MG63 (cell line): ENCODE measurements around the gene KAT2B. TPM values are rescaled to one million over a fixed set of nuclear protein-coding genes. Genes with fewer than 3 reads are reported as not detected.
"Not testable (repeated sequence)": the region's sequence is repeated elsewhere in the genome, so short reads cannot be mapped to it uniquely, and the experiment has no call there.

ENCODE experiments used
- DNase-seq: peaks from one replicate; pipeline ENCODE4 v3.0.0-alpha.2; 2020
- H3K27me3 ChIP-seq: fragments of 250-450 bp; sonication (Bioruptor Pico); 2 replicates; pipeline ENCODE4 v1.5.1; 2020; ENCODE audit warnings: mild to moderate bottlenecking, moderate library complexity
- H3K36me3 ChIP-seq: fragments of 250-450 bp; sonication (Bioruptor Pico); 2 replicates; pipeline ENCODE4 v1.5.1; 2020; ENCODE audit warnings: mild to moderate bottlenecking, moderate library complexity
- H3K4me3 ChIP-seq: fragments of 250-450 bp; sonication (Bioruptor Pico); 2 replicates; pipeline ENCODE4 v1.5.1; 2020; ENCODE audit warnings: mild to moderate bottlenecking, moderate library complexity
- H3K9me3 ChIP-seq: fragments of 250-450 bp; sonication (Bioruptor Pico); 2 replicates; pipeline ENCODE4 v1.5.1; 2020; ENCODE audit warnings: mild to moderate bottlenecking, moderate library complexity
- total RNA-seq: library from RNA; depleted of rRNA; stranded (reverse); fragments of >200 nt; shearing (Covaris generic); gene quantifications from 2 replicates; pipeline ENCODE4 v1.2.3, GENCODE V29; 2014; ENCODE audit warnings: low replicate concordance; rRNA removed

The KAT2B gene
- total RNA-seq: 5.6 and 10.8 TPM in 2 replicates

GRCh38 chr3:20039765-20040547 lies at the start of gene KAT2B:
KAT2B (plus strand) TSS chr3:20040446; CDS start chr3:20040478, 32 bp downstream.
- Histone ChIP-seq H3K36me3 (no peaks in the 10 kb centered on the region), H3K27me3 (no peaks in the 10 kb centered on the region), H3K4me3 (peak within 1 kb of the TSS; percentile 60), H3K9me3 (no peaks in the 10 kb centered on the region)
- DNase-seq: peak; percentile 65

- Histone ChIP-seq H3K36me3 (no peaks in the 10 kb centered on the region), H3K4me3 (no peak overlapping the region), H3K27me3 (no peaks in the 10 kb centered on the region), H3K9me3 (no peaks in the 10 kb centered on the region)
- DNase-seq: no peak
Measured at GRCh38 chr3:19994796-19995195, 45.5 kb upstream of the KAT2B start.

GRCh38 chr3:19997502-19997901 lies 42.7 kb upstream of the KAT2B start:
- Histone ChIP-seq H3K36me3 (no peaks in the 10 kb centered on the region), H3K9me3 (no peaks in the 10 kb centered on the region), H3K27me3 (no peaks in the 10 kb centered on the region), H3K4me3 (no peak overlapping the region)
- no peak for DNase-seq

GRCh38 chr3:20001932-20002331 lies 38.3 kb upstream of the KAT2B start:
- Histone ChIP-seq H3K36me3 (no peaks in the 10 kb centered on the region), H3K4me3 (no peak overlapping the region), H3K27me3 (no peaks in the 10 kb centered on the region), H3K9me3 (no peaks in the 10 kb centered on the region)
- DNase-seq: no peak

- no peak for DNase-seq
- H3K27me3 ChIP-seq: no peaks in the 10 kb centered on the region
- H3K4me3 ChIP-seq: no peak overlapping the region
- H3K36me3 ChIP-seq: no peaks in the 10 kb centered on the region
- H3K9me3 ChIP-seq: no peaks in the 10 kb centered on the region
Measured at GRCh38 chr3:20007960-20008359, 32.3 kb upstream of the KAT2B start.

- no peak overlapping the region for H3K4me3 ChIP-seq
- no peaks in the 10 kb centered on the region for H3K27me3 ChIP-seq
- no peaks in the 10 kb centered on the region for H3K9me3 ChIP-seq
- no peaks in the 10 kb centered on the region for H3K36me3 ChIP-seq
- DNase-seq: no peak
Measured at GRCh38 chr3:20008646-20009045, 31.6 kb upstream of the KAT2B start.

- DNase-seq: no peak
Measured at GRCh38 chr3:20012164-20012563, 28.1 kb upstream of the KAT2B start, which contains the start of gene PP2D1. PP2D1 (minus strand) TSS chr3:20012264; CDS start chr3:20012072, 192 bp downstream.

GRCh38 chr3:20013396-20013795 lies 26.9 kb upstream of the KAT2B start:
- H3K36me3 ChIP-seq: no peaks in the 10 kb centered on the region
- DNase-seq: no peak
- no peak overlapping the region for H3K4me3 ChIP-seq
- H3K27me3 ChIP-seq: no peaks in the 10 kb centered on the region
- no peaks in the 10 kb centered on the region for H3K9me3 ChIP-seq

More at GRCh38 chr3:20012164-20012563, 28.1 kb upstream of the KAT2B start, which contains the start of gene PP2D1:
- Histone ChIP-seq H3K4me3 (no peak within 1 kb of the TSS), H3K36me3 (no peaks in the 10 kb centered on the region), H3K27me3 (no peaks in the 10 kb centered on the region), H3K9me3 (no peaks in the 10 kb centered on the region)

GRCh38 chr3:20015525-20015924 lies 24.7 kb upstream of the KAT2B start:
- Histone ChIP-seq H3K27me3 (no peaks in the 10 kb centered on the region), H3K9me3 (no peaks in the 10 kb centered on the region), H3K36me3 (no peaks in the 10 kb centered on the region), H3K4me3 (no peak overlapping the region)
- no peak for DNase-seq

GRCh38 chr3:20016076-20016475 lies 24.2 kb upstream of the KAT2B start:
- not testable (repeated sequence) for H3K9me3 ChIP-seq, H3K4me3 ChIP-seq, DNase-seq, H3K36me3 ChIP-seq, H3K27me3 ChIP-seq

GRCh38 chr3:20022954-20023622 lies 17.2 kb upstream of the KAT2B start:
- DNase-seq: no peak
- no peaks in the 10 kb centered on the region for H3K9me3 ChIP-seq
- no peaks in the 10 kb centered on the region for H3K36me3 ChIP-seq
- H3K27me3 ChIP-seq: no peaks in the 10 kb centered on the region
- H3K4me3 ChIP-seq: no peak overlapping the region

GRCh38 chr3:20023623-20024405 lies 16.4 kb upstream of the KAT2B start:
- Histone ChIP-seq H3K4me3 (no peak overlapping the region), H3K27me3 (no peaks in the 10 kb centered on the region), H3K9me3 (no peaks in the 10 kb centered on the region), H3K36me3 (no peaks in the 10 kb centered on the region)
- no peak for DNase-seq

- no peaks in the 10 kb centered on the region for H3K36me3 ChIP-seq
- H3K4me3 ChIP-seq: no peak overlapping the region
- DNase-seq: no peak
- H3K27me3 ChIP-seq: no peaks in the 10 kb centered on the region
- H3K9me3 ChIP-seq: no peaks in the 10 kb centered on the region
Measured at GRCh38 chr3:20027136-20027535, 13.1 kb upstream of the KAT2B start.

- Histone ChIP-seq H3K4me3 (no peak overlapping the region), H3K9me3 (no peaks in the 10 kb centered on the region), H3K36me3 (no peaks in the 10 kb centered on the region), H3K27me3 (no peaks in the 10 kb centered on the region)
- DNase-seq: no peak
Measured at GRCh38 chr3:20028905-20029331, 11.3 kb upstream of the KAT2B start.

GRCh38 chr3:20031939-20032338 lies 8.3 kb upstream of the KAT2B start:
- H3K9me3 ChIP-seq, H3K27me3 ChIP-seq, DNase-seq, H3K36me3 ChIP-seq, H3K4me3 ChIP-seq: not testable (repeated sequence)

- Histone ChIP-seq H3K36me3 (no peaks in the 10 kb centered on the region), H3K4me3 (no peak overlapping the region), H3K27me3 (no peaks in the 10 kb centered on the region), H3K9me3 (no peaks in the 10 kb centered on the region)
- DNase-seq: no peak
Measured at GRCh38 chr3:20035019-20035418, 5.2 kb upstream of the KAT2B start.
